Neural crest cell (in vitro differentiated cells): Measurements from ENCODE around the gene PLCL2. TPM values are rescaled to one million over a fixed set of nuclear protein-coding genes. Genes with fewer than 3 reads are reported as not detected.

Experiments used
- DNase-seq: peaks from one replicate; pipeline ENCODE4 v3.0.0; 2021; ENCODE audit warnings: low read depth, mixed read lengths, low spot score
- H3K27ac Mint-ChIP-seq: one replicate; pipeline ENCODE4 v1.8.0; 2021; ENCODE audit warnings: mild to moderate bottlenecking, mixed read lengths; ENCODE audit not compliant: unreplicated experiment
- H3K27me3 Mint-ChIP-seq: 2 replicates; pipeline ENCODE4 v1.8.0; 2021; ENCODE audit warnings: low read depth, mild to moderate bottlenecking, mixed read lengths
- H3K36me3 Mint-ChIP-seq: 2 replicates; pipeline ENCODE4 v1.8.0; 2021; ENCODE audit warnings: low read depth, mild to moderate bottlenecking, mixed read lengths
- H3K4me1 Mint-ChIP-seq: 2 replicates; pipeline ENCODE4 v1.8.0; 2021; ENCODE audit warnings: mixed read lengths
- H3K4me3 Mint-ChIP-seq: one replicate; pipeline ENCODE4 v1.8.0; 2021; ENCODE audit warnings: mild to moderate bottlenecking, mixed read lengths
- H3K9me3 Mint-ChIP-seq: 2 replicates; pipeline ENCODE4 v1.8.0; 2021; ENCODE audit warnings: mixed read lengths
- CTCF ChIP-seq: fragments of 200-600 bp; sonication (generic); conservative IDR thresholded peaks from 2 replicates; pipeline ENCODE4 v1.5.0; 2021; ENCODE audit warnings: antibody characterized with exemption, mild to moderate bottlenecking
- total RNA-seq: library from RNA; stranded (reverse); gene quantifications from 2 replicates; pipeline ENCODE4 v1.2.1, GENCODE V29; 2021

Gene PLCL2
- total RNA-seq, 1 donor from 2014 or later: 10.5 TPM

DNA sequence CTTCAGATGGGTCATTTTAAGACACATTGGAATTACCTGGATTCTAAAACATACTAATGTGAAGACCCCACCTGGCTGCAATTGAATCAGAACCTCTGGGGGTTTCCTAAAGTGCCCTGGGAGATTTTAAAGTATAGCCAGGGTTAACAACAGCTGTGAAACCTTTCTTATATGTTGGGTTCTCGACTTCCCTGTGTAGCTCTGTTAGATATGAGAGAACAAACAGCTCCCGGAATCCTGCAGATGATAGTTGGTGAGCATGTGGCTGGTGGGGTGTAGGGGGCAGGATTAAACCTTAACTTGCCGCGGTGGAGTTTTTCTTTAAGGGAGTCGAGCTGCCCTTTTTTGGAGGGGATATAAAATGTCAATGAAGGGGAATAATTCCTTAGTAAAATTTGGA lies 12.1 kb downstream of the PLCL2 start:
- no peak for TF ChIP-seq CTCF
- DNase-seq: no peak
- no peaks in the 10 kb centered on the region for H3K27me3 Mint-ChIP-seq
- H3K4me1 Mint-ChIP-seq: peaks cover 20% of the 10 kb centered on the region
- H3K4me3 Mint-ChIP-seq: no peak overlapping the region
- H3K9me3 Mint-ChIP-seq: no peaks in the 10 kb centered on the region
- H3K27ac Mint-ChIP-seq: no peak overlapping the region
- H3K36me3 Mint-ChIP-seq: no peaks in the 10 kb centered on the region

GRCh38 chr3:16897254-16897926 lies 12.6 kb downstream of the PLCL2 start:
- peaks cover 22% of the 10 kb centered on the region for H3K4me1 Mint-ChIP-seq
- no peak for DNase-seq
- TF ChIP-seq CTCF: no peak
- H3K36me3 Mint-ChIP-seq: no peaks in the 10 kb centered on the region
- no peaks in the 10 kb centered on the region for H3K27me3 Mint-ChIP-seq
- no peak overlapping the region for H3K27ac Mint-ChIP-seq
- H3K4me3 Mint-ChIP-seq: no peak overlapping the region
- no peaks in the 10 kb centered on the region for H3K9me3 Mint-ChIP-seq

DNA sequence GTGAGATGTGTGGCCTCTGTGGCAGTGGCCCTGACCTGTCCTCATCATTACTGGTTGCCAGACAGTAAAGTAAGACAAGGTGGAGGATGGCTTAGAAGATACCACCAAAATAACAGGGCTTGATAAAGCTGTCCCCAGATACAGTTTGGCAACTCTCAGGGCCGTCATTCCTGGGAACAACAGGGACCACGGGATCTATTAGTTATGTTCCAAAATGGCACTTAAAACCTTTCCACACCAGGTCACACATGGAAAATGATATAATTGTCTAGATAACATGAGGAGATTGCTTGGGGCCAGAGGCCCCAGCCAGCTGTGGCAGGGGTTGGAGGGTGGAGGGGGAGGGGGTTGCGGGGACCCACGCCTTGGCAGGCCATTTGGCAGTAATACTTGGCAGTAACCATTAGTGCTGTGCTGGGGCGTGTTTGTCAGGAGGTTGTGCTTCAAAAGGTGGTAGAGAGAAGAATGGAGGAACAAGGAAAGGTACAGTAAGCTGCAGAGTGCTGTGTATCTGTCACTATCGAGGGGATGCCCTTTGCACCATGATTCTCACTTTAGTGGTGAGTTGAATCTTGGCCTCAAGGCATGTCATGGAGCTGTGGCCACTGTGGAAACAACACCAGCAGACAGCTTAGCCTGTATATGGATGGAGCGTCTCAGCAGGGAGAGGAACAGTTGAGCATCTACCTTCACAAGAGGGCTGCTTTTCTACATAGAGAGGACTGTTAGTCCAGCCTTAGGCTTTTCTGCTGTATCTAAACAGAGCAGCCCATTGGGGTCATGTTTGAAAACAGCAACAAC lies 14.0 kb downstream of the PLCL2 start:
- H3K27me3 Mint-ChIP-seq: no peaks in the 10 kb centered on the region
- TF ChIP-seq CTCF: no peak
- H3K9me3 Mint-ChIP-seq: no peaks in the 10 kb centered on the region
- H3K4me3 Mint-ChIP-seq: no peak overlapping the region
- H3K27ac Mint-ChIP-seq: no peak overlapping the region
- H3K4me1 Mint-ChIP-seq: peaks cover 22% of the 10 kb centered on the region
- no peak for DNase-seq
- no peaks in the 10 kb centered on the region for H3K36me3 Mint-ChIP-seq

DNA sequence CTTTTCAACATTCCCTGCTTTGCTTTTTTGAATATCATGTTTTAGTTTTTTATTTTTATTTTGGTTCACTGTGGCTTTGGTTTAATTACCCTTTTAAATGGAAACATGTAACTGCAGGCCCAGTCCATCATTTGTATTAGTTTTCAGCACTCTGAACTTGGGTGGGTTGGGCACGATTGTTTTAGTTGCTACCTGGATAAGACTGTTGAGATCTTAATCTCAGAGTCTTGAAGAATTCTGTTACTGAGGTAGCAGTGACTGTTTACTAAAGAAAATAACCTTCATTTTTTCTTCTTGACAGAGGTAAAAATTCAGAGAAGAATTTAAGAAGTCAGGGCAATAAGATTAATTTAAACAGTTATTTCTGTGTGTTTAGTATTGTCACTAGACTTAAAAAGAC lies 15.2 kb downstream of the PLCL2 start:
- no peaks in the 10 kb centered on the region for H3K36me3 Mint-ChIP-seq

More for the DNA sequence above, 15.2 kb downstream of the PLCL2 start:
- Mint-ChIP-seq H3K4me3 (no peak overlapping the region), H3K27ac (no peak overlapping the region), H3K4me1 (peaks cover 22% of the 10 kb centered on the region), H3K9me3 (no peaks in the 10 kb centered on the region), H3K27me3 (no peaks in the 10 kb centered on the region)
- TF ChIP-seq CTCF: no peak
- no peak for DNase-seq
